DMS 273 (cell line): ENCODE results near the gene PDCD1LG2.
A peak's percentile ranks its signal among the peaks of the same experiment; 100 is the strongest.
"Not testable (repeated sequence)": the region's sequence is repeated elsewhere in the genome, so short reads cannot be mapped to it uniquely, and the experiment has no call there.

Experiments
- DNase-seq: peaks from one replicate; lab custom pipeline; 2025; ENCODE audit not compliant: unreplicated experiment; lab: John Stamatoyannopoulos, UW

The PDCD1LG2 gene

GRCh38 chr9:5563417-5563815, 53.1 kb downstream of the PDCD1LG2 start:
- no peak for DNase-seq

- DNase-seq: no peak
Observed at GRCh38 chr9:5563886-5564285, 53.6 kb downstream of the PDCD1LG2 start.

- DNase-seq: peak; percentile 15
Observed at GRCh38 chr9:5566054-5566618, 55.8 kb downstream of the PDCD1LG2 start.

- no peak for DNase-seq
Observed at GRCh38 chr9:5568868-5569267, 58.5 kb downstream of the PDCD1LG2 start.

GRCh38 chr9:5569409-5569808, 59.1 kb downstream of the PDCD1LG2 start:
- DNase-seq: no peak

GRCh38 chr9:5569891-5570290, 59.6 kb downstream of the PDCD1LG2 start:
- no peak for DNase-seq

GRCh38 chr9:5571629-5572232, 61.4 kb downstream of the PDCD1LG2 start:
- DNase-seq: no peak

- DNase-seq: no peak
Observed at GRCh38 chr9:5574097-5574496, 63.8 kb downstream of the PDCD1LG2 start.

GRCh38 chr9:5575000-5575399, 64.7 kb downstream of the PDCD1LG2 start:
- DNase-seq: no peak

GRCh38 chr9:5577225-5577624, 66.9 kb downstream of the PDCD1LG2 start:
- peak; percentile 20 for DNase-seq

GRCh38 chr9:5578018-5578697, 67.8 kb downstream of the PDCD1LG2 start:
- no peak for DNase-seq

GRCh38 chr9:5578698-5579085, 68.4 kb downstream of the PDCD1LG2 start:
- no peak for DNase-seq

GRCh38 chr9:5579881-5580280, 69.5 kb downstream of the PDCD1LG2 start:
- no peak for DNase-seq

- no peak for DNase-seq
Observed at GRCh38 chr9:5580650-5581049, 70.3 kb downstream of the PDCD1LG2 start.

- DNase-seq: not testable (repeated sequence)
Observed at GRCh38 chr9:5581706-5582105, 71.4 kb downstream of the PDCD1LG2 start.

GRCh38 chr9:5582835-5583195, 72.5 kb downstream of the PDCD1LG2 start:
- no peak for DNase-seq

- no peak for DNase-seq
Observed at GRCh38 chr9:5586391-5586802, 76.1 kb downstream of the PDCD1LG2 start.

- DNase-seq: no peak
Observed at GRCh38 chr9:5587024-5587423, 76.7 kb downstream of the PDCD1LG2 start.

- DNase-seq: no peak
Observed at GRCh38 chr9:5592231-5592630, 81.9 kb downstream of the PDCD1LG2 start.

GRCh38 chr9:5592904-5593303, 82.6 kb downstream of the PDCD1LG2 start:
- DNase-seq: no peak

- no peak for DNase-seq
Observed at GRCh38 chr9:5593904-5594303, 83.6 kb downstream of the PDCD1LG2 start.

GRCh38 chr9:5596173-5596572, 85.8 kb downstream of the PDCD1LG2 start:
- peak; percentile 62 for DNase-seq
